Lower leg skin (tissue), 3 donors: ENCODE data around the gene HIC1.

Experiments
- POLR2A ChIP-seq, 2 donors: fragments of 450-650 bp; IDR thresholded peaks; one replicate each; pipeline ENCODE4 v1.6.1; 2016 to 2017; ENCODE audit warnings: antibody characterized with exemption in 2 of 2, mild to moderate bottlenecking in 1 of 2, moderate library complexity in 1 of 2
- TF ChIP-seq, protein P1 (sequence below), 3 donors: fragments of 450-650 bp; IDR thresholded peaks; one replicate each; pipeline ENCODE4 v1.5.1; 2016; ENCODE audit warnings: antibody characterized with exemption in 3 of 3, mild to moderate bottlenecking in 3 of 3, moderate library complexity in 2 of 3

GRCh38 chr17:2011411-2012371, 43.2 kb upstream of the HIC1 start:
- no peak for TF ChIP-seq POLR2A (IDR thresholded peaks at IDR 0.05)
- TF ChIP-seq, protein P1, sequence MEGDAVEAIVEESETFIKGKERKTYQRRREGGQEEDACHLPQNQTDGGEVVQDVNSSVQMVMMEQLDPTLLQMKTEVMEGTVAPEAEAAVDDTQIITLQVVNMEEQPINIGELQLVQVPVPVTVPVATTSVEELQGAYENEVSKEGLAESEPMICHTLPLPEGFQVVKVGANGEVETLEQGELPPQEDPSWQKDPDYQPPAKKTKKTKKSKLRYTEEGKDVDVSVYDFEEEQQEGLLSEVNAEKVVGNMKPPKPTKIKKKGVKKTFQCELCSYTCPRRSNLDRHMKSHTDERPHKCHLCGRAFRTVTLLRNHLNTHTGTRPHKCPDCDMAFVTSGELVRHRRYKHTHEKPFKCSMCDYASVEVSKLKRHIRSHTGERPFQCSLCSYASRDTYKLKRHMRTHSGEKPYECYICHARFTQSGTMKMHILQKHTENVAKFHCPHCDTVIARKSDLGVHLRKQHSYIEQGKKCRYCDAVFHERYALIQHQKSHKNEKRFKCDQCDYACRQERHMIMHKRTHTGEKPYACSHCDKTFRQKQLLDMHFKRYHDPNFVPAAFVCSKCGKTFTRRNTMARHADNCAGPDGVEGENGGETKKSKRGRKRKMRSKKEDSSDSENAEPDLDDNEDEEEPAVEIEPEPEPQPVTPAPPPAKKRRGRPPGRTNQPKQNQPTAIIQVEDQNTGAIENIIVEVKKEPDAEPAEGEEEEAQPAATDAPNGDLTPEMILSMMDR (IDR thresholded peaks at IDR 0.05), result no peak
